ENCODE measurements around the gene CPN2. TPM values are rescaled to one million over a fixed set of nuclear protein-coding genes. Genes with fewer than 3 reads are reported as not detected.

Gene CPN2
- polyA plus RNA-seq, 1 donor from 2014 or later = not detected

DNA sequence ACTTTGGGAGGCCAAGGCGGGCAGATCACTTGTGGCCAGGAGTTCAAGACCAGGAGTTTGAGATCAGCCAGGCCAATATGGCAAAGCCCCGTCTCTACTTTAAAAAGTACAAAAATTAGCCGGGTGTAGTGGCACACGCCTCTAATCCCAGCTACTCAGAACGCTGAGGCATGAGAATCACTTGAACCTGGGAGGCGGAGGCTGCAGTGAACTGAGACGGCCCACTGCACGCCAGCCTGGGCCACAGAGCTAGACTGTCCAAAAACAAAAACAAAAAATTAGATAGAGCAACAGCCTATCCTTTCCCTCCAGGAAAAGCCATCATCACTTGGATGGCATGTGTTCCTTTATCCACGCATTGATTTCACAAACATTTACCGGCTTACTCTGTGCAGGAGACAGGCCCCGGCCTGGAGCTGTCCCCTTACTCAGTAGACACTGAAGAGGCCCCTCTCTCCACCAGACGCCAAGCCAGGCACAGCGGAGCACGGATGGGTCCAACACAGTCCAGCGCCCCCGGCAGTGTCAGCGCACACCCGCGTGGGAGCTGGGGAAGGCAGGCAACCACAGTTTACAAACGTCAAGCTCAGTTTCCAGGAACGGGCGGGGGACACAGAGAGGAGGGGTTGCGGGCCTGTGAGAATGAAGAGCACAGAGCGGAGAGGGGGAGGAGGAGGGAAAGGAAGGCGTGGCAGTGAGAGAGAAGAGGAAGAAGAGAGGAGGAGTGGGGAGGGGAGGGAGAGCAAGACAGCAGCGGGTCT lies 44.8 kb upstream of the CPN2 start:
- Histone ChIP-seq H3K9me3 (ENCODE audit: low read length) (peaks cover 3% of the 10 kb centered on the region), H4K20me1 (ENCODE audit: insufficient read depth) (no peaks in the 10 kb centered on the region), H3K9ac (ENCODE audit: low read length) (peak overlapping the region; percentile 26), H3K4me3 (ENCODE audit: low read length) (no peak overlapping the region), H2AFZ (ENCODE audit: low read depth, low read length) (no peak overlapping the region), H3K79me2 (replicated peaks; ENCODE audit: insufficient read depth, low read length) (no peaks in the 10 kb centered on the region), H3K27me3 (ENCODE audit: insufficient read depth, low read depth, low read length) (peaks cover 36% of the 10 kb centered on the region), H3K27ac (ENCODE audit: low read length) (peak overlapping the region; percentile 18), H3K36me3 (ENCODE audit: insufficient read depth, low read length) (no peaks in the 10 kb centered on the region), H3K4me2 (ENCODE audit: low read length) (no peak overlapping the region), H3K9me2 (ENCODE audit: insufficient read depth, low read length) (no peaks in the 10 kb centered on the region), H3F3A (ENCODE audit: insufficient read depth, low read length, poor library complexity, severe bottlenecking) (no peaks in the 10 kb centered on the region)
- no peak for TF ChIP-seq EP300 (conservative IDR thresholded peaks at IDR 0.05; ENCODE audit: poor library complexity, severe bottlenecking)
- no peak for TF ChIP-seq SMC3 (conservative IDR thresholded peaks at IDR 0.05; ENCODE audit: poor library complexity)
- no peak for TF ChIP-seq EZH2 (IDR thresholded peaks at IDR 0.05; ENCODE audit: borderline replicate concordance, insufficient read depth, low read length, poor library complexity, severe bottlenecking)
- no peak for TF ChIP-seq MXI1 (conservative IDR thresholded peaks at IDR 0.05; ENCODE audit: poor library complexity, severe bottlenecking)
- TF ChIP-seq, protein P1, sequence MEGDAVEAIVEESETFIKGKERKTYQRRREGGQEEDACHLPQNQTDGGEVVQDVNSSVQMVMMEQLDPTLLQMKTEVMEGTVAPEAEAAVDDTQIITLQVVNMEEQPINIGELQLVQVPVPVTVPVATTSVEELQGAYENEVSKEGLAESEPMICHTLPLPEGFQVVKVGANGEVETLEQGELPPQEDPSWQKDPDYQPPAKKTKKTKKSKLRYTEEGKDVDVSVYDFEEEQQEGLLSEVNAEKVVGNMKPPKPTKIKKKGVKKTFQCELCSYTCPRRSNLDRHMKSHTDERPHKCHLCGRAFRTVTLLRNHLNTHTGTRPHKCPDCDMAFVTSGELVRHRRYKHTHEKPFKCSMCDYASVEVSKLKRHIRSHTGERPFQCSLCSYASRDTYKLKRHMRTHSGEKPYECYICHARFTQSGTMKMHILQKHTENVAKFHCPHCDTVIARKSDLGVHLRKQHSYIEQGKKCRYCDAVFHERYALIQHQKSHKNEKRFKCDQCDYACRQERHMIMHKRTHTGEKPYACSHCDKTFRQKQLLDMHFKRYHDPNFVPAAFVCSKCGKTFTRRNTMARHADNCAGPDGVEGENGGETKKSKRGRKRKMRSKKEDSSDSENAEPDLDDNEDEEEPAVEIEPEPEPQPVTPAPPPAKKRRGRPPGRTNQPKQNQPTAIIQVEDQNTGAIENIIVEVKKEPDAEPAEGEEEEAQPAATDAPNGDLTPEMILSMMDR (IDR thresholded peaks at IDR 0.05; ENCODE audit: poor library complexity, severe bottlenecking) = no peak
- no peak for TF ChIP-seq TAF1 (IDR thresholded peaks at IDR 0.05; ENCODE audit: low read depth)
- TF ChIP-seq POLR2AphosphoS5 (IDR thresholded peaks at IDR 0.05) = no peak
- no peak for TF ChIP-seq RAD21 (conservative IDR thresholded peaks at IDR 0.05)

DNA sequence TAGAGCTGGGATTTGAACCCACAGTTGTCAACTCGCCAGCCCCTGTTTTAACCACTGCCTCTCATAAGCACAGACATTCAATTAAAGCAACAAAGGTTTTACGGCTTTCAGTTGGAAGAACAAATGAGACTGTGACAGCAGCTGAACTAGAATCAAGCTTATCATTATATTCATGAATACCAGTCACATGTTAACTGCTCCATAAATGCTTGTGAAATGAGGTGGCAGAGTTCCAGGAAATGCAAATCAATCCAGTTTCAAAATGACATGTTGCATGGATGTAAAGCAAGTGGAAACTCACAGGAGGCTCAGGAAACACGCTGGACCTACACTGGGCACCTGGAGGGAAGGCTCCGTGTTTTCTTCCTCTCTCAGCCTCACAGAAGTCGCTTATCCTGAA lies 44.1 kb upstream of the CPN2 start:
- Histone ChIP-seq H4K20me1 (ENCODE audit: insufficient read depth) (no peaks in the 10 kb centered on the region), H3K79me2 (replicated peaks; ENCODE audit: insufficient read depth, low read length) (no peaks in the 10 kb centered on the region), H3K9ac (ENCODE audit: low read length) (no peak overlapping the region), H3K27ac (ENCODE audit: low read length) (peak overlapping the region; percentile 49), H2AFZ (ENCODE audit: low read depth, low read length) (no peak overlapping the region), H3K4me2 (ENCODE audit: low read length) (no peak overlapping the region), H3K4me3 (ENCODE audit: low read length) (no peak overlapping the region), H3K36me3 (ENCODE audit: insufficient read depth, low read length) (no peaks in the 10 kb centered on the region), H3F3A (ENCODE audit: insufficient read depth, low read length, poor library complexity, severe bottlenecking) (no peaks in the 10 kb centered on the region), H3K27me3 (ENCODE audit: insufficient read depth, low read depth, low read length) (peaks cover 36% of the 10 kb centered on the region), H3K9me3 (ENCODE audit: low read length) (peaks cover 8% of the 10 kb centered on the region), H3K9me2 (ENCODE audit: insufficient read depth, low read length) (no peaks in the 10 kb centered on the region)
- TF ChIP-seq RAD21 (conservative IDR thresholded peaks at IDR 0.05) (peak; percentile 16), SMC3 (conservative IDR thresholded peaks at IDR 0.05; ENCODE audit: poor library complexity) (no peak), POLR2AphosphoS5 (IDR thresholded peaks at IDR 0.05) (peak; percentile 26), EP300 (conservative IDR thresholded peaks at IDR 0.05; ENCODE audit: poor library complexity, severe bottlenecking) (peak; percentile 52), EZH2 (IDR thresholded peaks at IDR 0.05; ENCODE audit: borderline replicate concordance, insufficient read depth, low read length, poor library complexity, severe bottlenecking) (no peak)
- TF ChIP-seq, protein P2, sequence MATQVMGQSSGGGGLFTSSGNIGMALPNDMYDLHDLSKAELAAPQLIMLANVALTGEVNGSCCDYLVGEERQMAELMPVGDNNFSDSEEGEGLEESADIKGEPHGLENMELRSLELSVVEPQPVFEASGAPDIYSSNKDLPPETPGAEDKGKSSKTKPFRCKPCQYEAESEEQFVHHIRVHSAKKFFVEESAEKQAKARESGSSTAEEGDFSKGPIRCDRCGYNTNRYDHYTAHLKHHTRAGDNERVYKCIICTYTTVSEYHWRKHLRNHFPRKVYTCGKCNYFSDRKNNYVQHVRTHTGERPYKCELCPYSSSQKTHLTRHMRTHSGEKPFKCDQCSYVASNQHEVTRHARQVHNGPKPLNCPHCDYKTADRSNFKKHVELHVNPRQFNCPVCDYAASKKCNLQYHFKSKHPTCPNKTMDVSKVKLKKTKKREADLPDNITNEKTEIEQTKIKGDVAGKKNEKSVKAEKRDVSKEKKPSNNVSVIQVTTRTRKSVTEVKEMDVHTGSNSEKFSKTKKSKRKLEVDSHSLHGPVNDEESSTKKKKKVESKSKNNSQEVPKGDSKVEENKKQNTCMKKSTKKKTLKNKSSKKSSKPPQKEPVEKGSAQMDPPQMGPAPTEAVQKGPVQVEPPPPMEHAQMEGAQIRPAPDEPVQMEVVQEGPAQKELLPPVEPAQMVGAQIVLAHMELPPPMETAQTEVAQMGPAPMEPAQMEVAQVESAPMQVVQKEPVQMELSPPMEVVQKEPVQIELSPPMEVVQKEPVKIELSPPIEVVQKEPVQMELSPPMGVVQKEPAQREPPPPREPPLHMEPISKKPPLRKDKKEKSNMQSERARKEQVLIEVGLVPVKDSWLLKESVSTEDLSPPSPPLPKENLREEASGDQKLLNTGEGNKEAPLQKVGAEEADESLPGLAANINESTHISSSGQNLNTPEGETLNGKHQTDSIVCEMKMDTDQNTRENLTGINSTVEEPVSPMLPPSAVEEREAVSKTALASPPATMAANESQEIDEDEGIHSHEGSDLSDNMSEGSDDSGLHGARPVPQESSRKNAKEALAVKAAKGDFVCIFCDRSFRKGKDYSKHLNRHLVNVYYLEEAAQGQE (IDR thresholded peaks at IDR 0.05; ENCODE audit: borderline replicate concordance) = peak; percentile 48
- TF ChIP-seq, protein P1 (IDR thresholded peaks at IDR 0.05; ENCODE audit: poor library complexity, severe bottlenecking) = no peak
